A172 (cell line): ENCODE measurements around the gene MYO15B. TPM values are rescaled to one million over a fixed set of nuclear protein-coding genes. Genes with fewer than 3 reads are reported as not detected.
"Not testable (repeated sequence)": the region's sequence is repeated elsewhere in the genome, so short reads cannot be mapped to it uniquely, and the experiment has no call there.

ENCODE experiments used
- DNase-seq: peaks from one replicate; pipeline ENCODE4 v3.0.0-alpha.2; 2015; ENCODE audit warnings: low spot score
- total RNA-seq: library from RNA; depleted of rRNA; stranded (reverse); fragments of >200 nt; shearing (Covaris generic); gene quantifications from 2 replicates; pipeline ENCODE4 v1.2.3, GENCODE V29; 2014

MYO15B gene
- total RNA-seq, 1 experiment from 2014 or later: 7.1 TPM

- DNase-seq: no peak
These were observed 11.9 kb upstream of the MYO15B start for GRCh38 chr17:75575728-75576127.

GRCh38 chr17:75576661-75577060, 10.9 kb upstream of the MYO15B start:
- DNase-seq: no peak

GRCh38 chr17:75581121-75581725, 6.4 kb upstream of the MYO15B start:
- DNase-seq: not testable (repeated sequence)

DNA sequence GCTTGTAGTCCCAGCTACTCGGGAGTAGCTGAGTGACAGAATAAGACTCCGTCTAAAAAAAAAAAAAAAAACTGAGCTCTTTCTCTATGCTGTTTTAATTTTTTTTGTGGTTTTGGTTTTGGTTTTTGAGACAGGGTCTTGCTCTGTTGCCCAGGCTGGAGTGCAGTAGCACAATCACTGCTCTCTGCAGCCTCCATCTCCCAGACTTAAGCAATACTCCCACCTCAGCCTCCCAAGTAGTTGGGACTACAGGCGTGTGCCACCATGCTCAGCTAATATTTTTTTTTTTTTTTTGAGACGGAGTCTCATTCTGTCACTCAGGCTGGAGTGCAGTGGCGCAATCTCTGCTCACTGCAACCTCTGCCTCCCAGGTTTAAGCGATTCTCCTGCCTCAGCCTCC, 4.4 kb upstream of the MYO15B start:
- DNase-seq: not testable (repeated sequence)

DNA sequence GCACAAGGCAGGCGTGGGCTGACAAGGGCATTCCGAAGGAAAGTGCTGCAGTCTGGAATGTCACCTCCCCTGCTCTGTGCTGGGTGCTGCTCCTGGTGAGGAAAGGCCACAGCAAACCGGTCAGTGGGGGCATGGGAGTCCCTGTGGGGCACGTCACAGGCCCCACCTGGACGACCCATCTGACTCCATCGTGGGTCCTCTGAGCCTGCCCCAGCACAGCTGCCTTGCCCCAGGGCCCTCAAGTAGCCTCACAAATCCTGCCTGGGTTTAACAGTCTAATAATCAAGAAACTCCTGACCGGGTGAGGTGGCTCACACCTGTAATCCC, 2.8 kb upstream of the MYO15B start:
- no peak for DNase-seq

DNA sequence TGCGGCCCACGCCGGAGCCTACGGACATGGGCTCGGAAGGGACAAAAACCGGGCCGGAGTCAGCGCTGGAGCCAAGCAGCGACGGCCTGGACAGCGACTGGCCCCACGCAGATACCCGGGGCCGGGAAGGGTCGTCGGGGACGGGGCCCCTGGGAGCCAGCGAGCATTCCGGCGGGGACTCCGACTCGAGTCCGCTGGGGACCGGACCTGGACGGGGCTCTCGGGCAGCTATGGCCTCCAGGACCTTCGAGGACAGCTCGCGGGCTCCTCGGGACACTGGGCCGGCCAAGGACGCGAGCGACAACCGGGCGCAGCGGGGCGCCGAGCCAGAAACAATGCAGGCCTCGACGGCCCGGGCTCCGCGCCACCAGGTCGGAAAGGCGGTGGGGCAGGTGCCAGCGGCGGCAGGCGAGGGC, 1.0 kb downstream of the MYO15B start:
- DNase-seq: no peak

- peak; percentile 60 for DNase-seq
These were observed 1.7 kb downstream of the MYO15B start for GRCh38 chr17:75589012-75589918.

GRCh38 chr17:75589919-75590303, 2.3 kb downstream of the MYO15B start:
- no peak for DNase-seq

- DNase-seq: no peak
These were observed 2.7 kb downstream of the MYO15B start for GRCh38 chr17:75590314-75590761.

DNA sequence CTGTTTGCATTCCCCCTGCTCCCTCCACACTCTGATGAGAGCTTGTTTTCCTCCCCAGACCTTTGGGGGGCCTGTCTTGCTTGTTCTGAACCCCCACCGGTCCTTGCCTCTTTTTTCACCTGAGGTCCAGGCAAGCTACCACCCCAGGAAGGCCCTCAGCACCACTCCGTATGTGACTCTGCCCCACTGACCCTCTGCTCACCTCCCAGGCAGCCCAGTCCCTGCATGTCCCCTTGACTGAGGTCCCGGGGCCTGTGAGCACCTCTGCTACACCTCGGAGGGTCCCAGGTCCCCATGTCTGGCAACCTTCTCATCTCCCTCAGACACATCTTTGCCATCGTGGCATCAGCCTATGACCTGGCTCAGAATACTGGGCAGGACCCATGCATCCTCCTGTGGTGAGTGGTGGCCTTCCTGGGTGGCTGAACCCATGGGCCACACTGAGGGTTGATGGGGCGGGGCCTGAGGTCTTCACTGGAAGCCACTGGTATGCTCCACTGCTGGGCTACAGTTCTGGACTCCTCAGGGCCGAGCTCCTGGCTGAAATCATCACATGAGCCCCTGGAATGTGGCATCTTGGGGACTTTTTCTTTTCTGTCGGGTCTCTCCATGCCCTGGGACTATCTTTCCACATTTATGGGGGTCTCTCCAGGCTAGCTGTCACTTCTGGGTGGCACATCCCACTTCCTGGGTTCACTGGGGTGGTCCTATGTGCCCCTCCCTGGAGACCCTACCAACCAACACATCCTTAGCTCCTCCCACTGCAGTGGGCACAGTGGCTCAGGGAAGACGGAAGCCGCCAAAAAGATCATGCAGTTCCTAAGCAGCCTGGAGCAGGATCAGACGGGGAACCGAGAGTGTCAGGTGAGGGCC, 3.5 kb downstream of the MYO15B start:
- no peak for DNase-seq

DNA sequence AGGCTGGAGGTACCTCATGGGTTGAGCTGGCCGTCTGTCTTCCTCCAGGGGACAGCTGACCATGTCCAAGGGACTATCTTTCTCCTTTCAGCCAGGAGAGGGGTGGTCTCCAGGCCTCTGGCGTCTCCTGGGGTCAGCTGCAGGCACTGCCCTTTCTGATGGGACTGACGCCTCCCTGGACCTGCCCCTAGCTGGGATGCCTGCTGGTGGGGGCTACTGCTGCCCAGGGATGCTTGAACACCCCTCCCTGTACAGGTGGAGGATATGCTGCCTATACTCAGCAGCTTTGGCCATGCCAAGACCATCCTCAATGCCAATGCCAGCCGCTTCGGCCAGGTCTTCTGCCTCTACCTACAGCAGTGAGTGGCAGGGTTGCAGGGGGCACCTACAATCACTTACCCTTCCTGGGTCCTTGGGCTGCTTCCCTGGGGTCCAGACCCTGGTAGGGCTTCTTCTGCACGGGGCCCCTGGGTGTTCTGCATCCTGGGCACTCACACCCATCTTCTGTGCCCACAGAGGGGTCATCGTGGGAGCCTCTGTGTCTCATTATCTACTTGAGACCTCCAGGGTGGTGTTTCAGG, 4.2 kb downstream of the MYO15B start:
- no peak for DNase-seq

DNA sequence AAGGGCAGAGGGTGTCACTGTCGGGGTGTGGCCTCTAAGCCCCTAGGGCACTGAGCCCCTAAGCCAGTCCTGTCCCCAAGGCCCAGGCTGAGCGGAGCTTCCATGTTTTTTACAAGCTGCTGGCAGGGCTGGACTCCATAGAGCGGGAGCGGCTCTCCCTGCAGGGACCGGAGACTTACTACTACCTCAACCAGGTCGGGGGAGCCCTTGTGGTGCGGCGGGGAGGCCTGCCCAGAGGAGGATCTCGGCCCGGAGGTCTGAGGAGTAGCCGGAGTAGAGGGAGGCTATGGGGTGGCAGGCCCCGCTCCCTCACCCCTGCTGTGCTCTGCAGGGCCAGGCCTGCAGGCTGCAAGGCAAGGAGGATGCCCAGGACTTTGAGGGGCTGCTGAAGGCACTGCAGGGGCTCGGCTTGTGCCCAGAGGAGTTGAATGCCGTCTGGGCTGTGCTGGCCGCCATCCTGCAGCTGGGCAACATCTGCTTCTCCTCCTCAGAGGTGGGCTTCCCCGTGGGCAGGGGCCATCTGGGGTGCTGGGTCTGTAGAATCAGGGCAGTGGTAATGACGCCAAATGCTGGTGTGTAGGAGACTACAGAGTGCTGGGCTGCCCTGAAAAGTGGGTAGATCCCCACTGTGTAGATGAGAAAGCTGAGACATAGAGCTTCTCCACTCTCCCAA, 4.9 kb downstream of the MYO15B start:
- DNase-seq: no peak

- not testable (repeated sequence) for DNase-seq
These were observed 5.8 kb downstream of the MYO15B start for GRCh38 chr17:75593430-75593829.

DNA sequence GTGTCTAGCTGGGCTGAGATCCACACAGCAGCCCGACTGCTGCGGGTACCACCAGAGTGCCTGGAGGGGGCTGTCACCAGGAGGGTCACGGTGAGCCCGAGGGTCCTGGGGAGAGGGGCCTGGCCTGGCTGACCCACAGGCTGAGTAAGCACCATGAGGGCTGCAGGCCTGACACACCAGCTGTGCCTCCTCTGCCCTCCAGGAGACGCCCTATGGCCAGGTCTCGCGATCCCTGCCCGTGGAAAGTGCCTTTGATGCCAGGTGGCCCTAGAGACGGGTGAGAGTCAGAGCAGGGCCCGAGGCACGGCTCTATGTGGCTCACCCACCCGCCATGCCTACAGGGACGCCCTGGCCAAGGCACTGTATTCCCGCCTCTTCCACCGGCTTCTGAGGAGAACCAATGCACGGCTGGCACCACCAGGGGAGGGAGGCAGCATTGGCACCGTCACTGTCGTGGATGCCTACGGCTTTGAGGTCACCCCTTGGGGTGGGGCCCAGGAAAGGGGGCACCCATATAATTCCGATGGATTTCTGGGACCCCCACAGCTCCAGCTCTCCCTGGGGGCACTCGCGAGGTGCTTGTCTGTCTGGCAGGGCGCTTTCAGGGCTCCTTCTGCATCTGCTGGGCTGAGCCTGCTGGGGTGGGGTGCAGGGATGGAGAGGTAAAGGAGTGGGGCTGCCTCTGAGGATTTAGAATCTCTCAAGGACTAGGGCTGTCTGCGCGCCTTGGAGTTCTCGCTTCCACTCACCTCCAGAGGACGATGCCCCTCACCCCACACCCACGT, 7.1 kb downstream of the MYO15B start:
- DNase-seq: no peak

GRCh38 chr17:75595284-75595919, 7.8 kb downstream of the MYO15B start:
- no peak for DNase-seq

- no peak for DNase-seq
These were observed 8.3 kb downstream of the MYO15B start for GRCh38 chr17:75595920-75596313.

DNA sequence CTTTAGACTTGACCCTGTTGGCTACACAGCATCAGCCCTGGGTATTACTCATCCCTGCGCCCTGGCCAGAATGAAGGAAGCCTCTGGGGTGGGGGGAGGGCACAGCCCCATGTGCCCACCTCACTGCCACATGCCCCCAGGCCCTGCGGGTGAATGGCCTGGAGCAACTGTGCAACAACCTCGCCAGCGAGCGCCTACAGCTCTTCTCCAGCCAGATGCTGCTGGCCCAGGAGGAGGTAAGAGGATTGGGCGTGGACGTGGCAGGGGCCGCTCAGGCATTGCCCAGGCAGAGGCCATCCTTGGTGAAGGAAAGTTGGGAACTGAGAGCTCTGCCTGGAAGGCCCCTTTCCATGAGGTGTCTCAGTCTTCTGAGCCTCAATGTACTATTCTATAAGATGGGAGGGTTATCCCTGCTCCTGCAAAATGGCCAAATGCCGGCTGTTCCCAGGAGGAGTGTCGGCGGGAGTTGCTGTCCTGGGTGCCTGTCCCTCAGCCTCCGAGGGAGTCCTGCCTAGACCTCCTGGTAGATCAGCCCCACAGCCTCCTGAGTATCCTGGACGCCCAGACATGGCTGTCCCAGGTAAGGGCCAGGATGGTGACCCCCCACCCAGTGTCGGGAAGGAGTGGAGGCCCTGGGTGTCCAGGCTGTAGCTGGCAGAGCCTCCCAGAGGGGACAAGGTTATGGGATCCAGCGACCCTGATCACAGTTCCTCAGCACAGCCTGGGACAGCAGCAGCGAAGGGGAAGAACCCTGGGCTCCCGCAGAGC, 8.9 kb downstream of the MYO15B start:
- no peak for DNase-seq

DNA sequence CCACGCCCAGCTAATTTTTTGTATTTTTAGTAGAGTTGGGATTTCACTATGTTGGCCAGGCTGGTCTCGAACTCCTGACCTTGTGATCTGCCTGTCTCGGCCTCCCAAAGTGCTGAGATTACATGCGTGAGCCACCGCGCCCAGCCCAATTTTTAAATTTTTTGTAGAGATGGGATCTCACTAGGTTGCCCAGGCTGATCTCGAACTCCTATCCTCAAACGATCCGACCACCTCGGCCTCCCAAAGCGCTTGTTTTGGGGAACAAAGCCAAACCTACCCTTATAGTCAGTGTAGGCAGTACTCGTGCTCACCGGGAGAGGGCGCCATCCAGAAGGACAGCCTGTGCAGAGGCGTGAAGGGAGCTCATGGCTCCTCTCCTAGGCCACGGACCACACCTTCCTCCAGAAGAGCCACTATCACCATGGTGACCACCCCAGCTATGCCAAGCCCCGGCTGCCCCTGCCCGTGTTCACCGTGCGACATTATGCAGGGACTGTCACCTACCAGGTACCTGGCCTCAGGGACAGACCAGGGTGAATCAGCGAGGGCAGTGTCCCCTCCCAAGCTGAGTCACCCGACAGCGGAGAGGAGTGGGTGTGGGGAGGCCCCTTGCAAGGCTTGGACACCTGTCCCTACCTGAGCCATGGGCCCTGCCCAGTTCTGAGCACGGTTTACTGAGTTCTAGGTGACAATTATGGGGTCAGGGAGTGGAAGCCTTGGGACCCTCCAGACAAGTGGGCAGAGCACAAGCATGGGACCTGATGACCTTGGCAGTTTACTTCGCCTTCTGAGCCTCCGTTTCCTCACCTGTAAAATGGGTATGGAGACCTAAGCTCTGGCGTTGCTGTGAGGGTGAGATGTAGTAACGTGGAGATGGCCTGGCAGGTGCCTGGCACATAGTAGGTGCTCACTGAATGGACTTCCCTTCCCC, 13.7 kb downstream of the MYO15B start:
- DNase-seq: peak; percentile 35
